Sigmoid colon (tissue), 3 donors: ENCODE measurements around the gene NAT10.

Source experiments
- CTCF ChIP-seq, 4 experiments: fragments of 450-650 bp in 3 of 4; fragments of 200-600 bp in 1 of 4; IDR thresholded peaks; one replicate each; pipeline ENCODE4 v1.5.1; 2016 to 2019; ENCODE audit warnings: antibody characterized with exemption in 4 of 4, mild to moderate bottlenecking in 3 of 4, moderate library complexity in 2 of 4
- POLR2A ChIP-seq, 2 donors: fragments of 450-650 bp; IDR thresholded peaks; one replicate each; pipeline ENCODE4 v1.6.1; 2016; ENCODE audit warnings: antibody characterized with exemption in 2 of 2, mild to moderate bottlenecking in 2 of 2, moderate library complexity in 2 of 2

DNA sequence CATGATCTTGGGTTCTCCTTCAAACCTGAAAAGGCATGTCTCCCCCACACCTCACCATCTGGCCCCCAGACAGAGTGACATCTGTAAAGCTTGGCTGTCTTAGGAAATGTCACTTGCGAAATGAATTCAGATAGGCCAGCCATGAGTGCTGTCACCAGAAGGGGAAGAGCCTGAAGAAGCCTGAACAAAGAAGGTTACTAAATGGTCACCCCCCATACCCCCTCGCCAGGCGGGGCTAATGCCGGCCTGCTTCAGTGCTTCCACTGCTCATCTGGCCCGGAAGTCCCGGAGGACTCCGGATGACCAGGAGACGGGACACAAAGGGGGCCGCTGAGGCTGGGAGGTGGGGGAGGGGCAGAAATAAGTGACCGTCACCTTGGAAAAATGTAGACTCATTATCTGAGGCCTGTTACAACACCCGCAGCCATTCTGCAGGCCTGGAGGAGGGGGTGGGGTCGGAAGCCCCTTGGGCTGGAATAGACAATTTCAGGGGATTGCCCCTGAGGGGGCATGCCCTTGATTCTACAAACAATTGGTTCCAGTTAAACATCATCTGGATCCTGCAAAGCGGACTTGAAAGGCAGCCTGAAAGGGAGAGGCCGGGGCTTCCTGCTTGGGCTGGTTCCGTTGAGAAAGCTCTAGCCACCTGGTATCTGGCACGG, 43.2 kb downstream of the NAT10 start:
- no peak for TF ChIP-seq POLR2A (IDR thresholded peaks at IDR 0.05)
- no peak for TF ChIP-seq CTCF (IDR thresholded peaks at IDR 0.05)
